Stimulated activated CD8-positive, alpha-beta memory T cell treated with anti-CD3 and anti-CD28 coated beads, Interleukin-2, amount 100 ng/mL, for 48 hours (primary cell): Measurements from ENCODE around the gene NUFIP1.
"Not testable (repeated sequence)": the region's sequence is repeated elsewhere in the genome, so short reads cannot be mapped to it uniquely, and the experiment has no call there.

Experiments
- DNase-seq, 2 donors: peaks; one replicate each; pipeline ENCODE4 v3.0.0-alpha.2; 2020; ENCODE audit warnings: low read depth in 2 of 2

The NUFIP1 gene

DNA sequence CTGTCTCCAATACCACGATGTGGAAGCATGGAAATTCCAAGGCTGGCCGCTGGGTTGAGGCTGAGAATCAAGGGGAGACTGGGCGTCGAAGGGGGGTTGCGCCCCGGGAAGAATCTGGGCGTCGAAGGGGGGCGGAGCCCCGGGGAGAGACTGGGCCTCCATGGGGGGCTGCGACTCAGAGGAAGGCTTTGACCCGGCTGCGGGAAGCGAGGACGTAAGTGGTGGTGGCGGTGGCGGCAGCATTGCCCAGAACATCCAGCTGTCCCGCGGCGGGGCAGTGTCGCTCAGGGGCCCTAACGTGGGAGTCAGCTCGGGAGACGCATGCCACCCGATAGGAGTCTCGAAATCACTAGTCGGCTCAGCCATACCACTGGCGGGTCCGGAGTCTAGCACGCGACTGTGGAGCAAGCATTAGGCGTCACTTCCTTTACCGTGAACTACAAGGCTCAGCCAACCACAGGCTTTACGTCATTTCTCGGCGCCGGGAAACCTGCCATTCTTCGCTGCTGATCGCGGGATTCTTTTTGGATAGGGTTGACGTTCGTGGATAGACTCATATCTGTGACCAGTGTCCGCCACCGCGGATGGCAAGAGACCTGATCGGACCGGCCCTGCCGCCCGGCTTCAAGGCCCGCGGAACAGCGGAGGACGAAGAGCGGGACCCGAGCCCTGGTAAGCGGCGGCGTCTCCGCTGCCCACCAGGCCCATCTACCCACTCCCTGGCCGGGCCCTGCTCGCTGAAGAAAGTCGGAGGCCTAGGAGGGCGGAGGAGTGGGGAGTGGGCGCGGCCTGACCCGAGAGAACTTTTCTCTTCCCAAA lies at the start of gene NUFIP1, which contains the start of gene GPALPP1:
Gene NUFIP1 (minus strand): TSS at position 401 of the 819 bp plus-strand sequence. CDS start 35 bp downstream, at position 366.
Gene GPALPP1 (plus strand): TSS at position 468 of the 819 bp plus-strand sequence. CDS start 117 bp downstream, at position 585.
- peak; percentile 84 to 95 for DNase-seq

DNA sequence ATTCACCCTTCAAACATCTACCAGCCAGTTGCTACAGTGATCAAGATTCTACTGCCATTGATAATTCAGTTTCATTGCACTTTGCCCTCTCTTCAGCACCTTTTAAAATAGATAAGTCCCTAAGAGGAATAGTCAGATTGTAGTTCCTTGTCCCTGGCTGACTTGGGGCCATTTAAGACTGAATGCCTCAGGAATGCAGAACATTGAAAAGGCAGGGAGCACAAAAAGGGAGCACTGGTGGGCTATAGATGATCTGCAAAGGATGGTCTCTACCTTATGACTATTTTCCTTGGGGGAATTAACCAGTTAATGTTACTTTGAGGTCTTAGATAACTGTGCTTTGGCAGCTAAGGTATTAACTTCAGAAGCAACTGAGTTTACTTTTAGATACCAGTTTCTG lies 46.9 kb upstream of the NUFIP1 start:
- DNase-seq = no peak

DNA sequence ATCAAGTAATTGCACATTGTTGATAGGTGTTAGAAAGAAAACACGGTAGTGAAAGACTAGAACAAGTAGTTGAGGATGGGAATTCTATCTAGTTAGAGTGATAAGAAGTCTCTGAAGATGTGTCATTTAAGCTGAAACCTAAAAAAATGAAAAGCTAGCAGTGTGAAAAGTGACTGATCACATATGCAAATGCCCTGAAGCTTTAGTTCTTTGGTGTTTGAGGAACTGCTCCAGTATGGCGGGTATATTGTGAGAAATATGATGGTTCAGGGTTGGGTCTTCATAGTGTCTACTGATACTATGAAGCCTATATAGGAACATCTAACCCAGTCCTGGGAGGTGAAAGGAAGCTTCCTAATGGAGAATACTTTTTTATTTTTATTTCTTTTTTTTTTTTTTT lies 45.1 kb upstream of the NUFIP1 start:
- no peak for DNase-seq

DNA sequence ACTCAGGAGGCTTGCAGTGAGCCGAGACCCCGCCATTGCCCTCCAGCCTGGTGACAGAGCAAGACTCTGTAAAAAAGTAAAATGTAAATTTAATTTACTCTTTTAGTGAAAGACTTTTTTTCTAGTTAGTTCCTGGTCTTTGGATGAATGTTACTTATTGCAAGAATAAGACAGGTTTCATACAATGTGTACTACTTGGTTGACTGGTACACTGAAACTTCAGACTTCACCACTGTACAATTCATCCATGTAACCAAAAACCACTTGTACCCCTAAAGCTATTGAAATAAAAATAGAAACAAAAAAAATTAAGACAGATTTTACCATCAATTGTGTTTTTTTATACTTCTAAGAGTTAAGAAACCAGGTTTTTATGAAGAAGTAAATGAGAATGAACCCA lies 35.6 kb upstream of the NUFIP1 start:
- DNase-seq = no peak

DNA sequence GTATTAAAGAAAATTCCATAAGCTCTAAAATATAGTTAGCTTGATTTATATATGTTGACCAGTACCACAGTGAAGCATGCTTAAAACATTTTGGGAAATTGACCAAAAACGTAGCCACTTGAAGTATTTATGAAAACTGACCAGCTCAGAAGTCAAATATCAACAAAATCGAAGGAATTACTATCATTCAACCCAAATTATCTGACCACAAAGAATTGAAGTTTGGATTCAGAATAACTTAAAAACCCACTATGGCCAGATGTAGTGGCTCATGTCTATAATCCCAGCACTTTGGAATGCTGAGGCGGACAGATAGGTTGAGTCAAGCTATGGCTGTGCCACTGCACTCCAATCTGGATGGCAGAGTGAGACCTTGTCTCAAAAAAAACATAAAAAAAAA lies 32.0 kb upstream of the NUFIP1 start:
- DNase-seq = no peak

DNA sequence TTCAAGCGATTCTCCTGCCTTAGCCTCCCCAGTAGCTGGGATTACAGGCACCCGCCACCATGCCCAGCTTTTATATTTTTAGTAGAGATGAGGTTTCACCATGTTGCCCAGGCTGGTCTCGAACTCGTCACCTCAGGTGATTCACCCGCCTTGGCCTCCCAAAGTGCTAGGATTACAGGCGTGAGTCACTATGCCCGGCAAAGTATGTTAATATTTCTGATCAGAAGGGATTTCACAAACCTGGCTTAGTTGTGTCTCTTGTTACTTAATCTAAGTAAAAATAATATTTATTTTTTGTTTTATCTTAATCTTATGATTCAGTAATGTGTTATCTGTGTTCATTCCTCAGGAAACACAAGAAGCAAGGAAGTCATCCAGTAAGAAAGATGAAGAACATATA lies 30.7 kb upstream of the NUFIP1 start:
- DNase-seq = not testable (repeated sequence)

DNA sequence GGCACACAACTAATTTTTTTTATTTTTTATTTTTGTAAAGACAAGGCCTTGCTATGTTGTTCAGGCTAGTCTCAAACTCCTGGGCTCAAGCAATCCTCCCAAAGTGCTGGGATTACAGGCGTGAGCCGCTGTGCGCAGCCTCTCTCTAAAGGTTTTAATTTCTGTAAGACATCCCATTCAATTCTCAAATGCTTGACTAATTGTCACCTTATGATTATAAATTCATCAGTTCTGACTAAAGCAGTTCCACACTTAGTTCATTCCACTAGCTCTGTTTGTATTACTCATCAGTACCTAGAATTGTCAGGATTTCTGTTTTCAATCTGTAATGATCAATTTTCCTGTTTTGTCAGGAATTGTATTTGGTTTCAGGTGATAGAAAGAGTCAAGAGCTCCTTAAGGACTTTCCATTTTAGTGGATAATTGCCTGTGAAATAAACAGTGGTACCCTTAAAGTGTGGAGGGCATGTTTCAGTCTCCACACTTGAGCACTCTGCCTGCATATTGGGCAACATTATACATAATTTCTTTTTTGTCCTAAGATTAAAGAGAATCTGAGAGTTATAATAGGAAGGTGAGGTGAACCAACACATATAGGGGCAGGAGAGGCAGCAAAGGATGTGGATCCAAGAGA lies 27.6 kb upstream of the NUFIP1 start:
- no peak for DNase-seq

DNA sequence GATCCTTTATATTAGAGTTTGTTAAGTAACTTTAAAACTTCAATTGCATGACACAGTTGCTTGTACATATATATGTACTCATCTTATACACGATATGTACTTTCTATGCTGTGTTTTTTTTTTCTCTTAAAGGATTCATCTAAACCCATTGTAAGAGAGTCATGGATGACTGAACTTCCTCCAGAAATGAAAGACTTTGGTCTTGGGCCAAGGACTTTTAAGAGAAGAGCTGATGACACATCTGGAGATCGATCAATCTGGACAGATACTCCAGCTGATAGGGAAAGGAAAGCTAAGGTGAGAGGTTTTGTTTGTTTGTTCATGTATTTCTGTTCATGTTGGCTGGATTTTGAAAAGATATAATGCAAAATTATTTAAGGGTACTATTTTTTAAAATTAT lies 26.0 kb upstream of the NUFIP1 start:
- DNase-seq = no peak

DNA sequence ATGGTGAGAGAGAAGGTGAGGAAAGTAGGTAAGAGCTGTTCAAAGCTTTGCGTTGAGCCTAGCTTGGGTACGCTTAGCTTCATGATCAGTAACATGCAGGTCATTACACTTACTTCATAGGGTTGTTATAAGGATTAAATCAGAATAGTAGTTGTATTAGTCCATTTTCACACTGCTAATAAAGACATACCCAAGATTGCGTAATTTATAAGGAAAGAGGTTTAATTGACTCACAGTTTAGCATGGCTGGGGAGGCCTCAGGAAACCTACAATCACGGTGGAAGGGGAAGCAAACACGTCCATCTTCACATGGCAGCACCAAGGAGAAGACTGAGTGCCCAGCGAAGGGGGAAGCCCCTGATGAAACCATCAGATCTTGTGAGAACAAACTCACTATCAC lies 21.9 kb upstream of the NUFIP1 start:
- no peak for DNase-seq

DNA sequence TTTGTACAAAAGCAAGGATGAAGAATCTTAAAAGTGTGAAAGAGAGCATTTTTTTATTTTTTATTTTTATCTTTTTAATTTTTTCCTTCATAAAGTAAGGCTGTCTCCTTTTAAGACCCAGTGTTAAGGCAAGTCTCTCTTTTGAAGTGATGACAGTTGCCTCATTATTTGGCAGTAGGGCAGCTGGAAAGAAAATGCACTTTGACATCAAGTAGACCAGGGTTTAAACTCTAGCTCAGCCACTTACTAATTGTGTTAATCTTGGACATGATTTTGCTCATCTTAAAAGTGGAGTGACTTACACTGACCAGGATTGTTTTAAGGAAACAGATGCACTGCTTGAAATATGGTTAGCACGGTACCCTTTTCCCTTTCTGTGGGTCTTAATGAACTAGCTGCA lies 18.6 kb upstream of the NUFIP1 start:
- no peak for DNase-seq

DNA sequence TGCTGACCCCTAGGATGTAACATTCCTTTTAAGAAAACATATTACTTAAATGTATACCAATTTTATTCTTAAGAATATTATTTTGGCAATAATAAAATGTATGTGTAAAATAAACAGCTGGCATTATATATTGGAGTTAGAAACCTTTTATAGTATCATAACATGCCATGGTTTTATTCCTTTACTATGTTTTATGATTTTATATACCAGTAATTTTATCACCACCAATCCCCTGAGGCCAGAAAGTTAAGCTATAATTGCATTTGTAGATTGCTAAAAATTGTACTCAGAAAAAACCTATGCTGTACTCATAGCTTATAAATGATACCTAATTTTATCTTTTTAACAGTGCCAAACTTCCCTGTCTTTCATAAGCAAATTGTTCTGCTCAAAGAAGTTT lies 18.0 kb upstream of the NUFIP1 start:
- DNase-seq = no peak

DNA sequence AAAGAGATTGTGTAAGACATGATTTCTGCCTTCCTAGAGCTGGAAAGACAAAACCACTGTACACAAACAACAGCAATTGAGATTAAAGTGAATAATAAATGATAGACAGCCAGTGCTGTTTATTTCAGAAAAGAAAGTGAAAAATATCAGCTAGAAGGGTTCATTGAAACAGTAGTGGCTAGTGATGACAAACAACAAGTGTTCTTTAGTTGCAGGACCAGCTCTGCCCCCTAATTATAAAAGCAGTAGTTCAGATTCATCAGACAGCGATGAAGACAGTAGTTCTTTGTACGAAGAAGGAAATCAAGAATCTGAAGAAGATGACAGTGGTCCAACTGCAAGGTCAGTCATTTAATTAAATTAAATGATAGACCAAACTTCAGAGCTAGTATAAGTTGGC lies 14.8 kb upstream of the NUFIP1 start:
- DNase-seq = no peak

DNA sequence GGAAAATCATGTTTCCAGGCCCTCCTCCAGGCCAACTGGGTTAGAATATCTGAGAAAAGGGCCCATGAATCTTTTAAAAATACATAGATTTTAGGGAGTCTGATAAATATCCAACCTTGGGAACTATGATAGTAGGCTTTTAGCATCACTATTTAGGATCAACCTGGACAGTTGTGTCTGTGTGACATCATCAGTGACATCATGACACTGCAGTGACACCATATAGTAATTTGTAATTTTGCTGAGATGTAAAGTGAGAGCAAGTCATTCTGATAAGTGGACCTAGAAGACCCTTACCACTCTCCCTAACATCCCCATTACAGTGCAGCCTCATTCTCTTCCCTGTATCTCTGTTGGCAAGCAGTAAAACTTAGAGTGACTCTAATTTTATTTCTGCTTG lies 14.1 kb upstream of the NUFIP1 start:
- no peak for DNase-seq

DNA sequence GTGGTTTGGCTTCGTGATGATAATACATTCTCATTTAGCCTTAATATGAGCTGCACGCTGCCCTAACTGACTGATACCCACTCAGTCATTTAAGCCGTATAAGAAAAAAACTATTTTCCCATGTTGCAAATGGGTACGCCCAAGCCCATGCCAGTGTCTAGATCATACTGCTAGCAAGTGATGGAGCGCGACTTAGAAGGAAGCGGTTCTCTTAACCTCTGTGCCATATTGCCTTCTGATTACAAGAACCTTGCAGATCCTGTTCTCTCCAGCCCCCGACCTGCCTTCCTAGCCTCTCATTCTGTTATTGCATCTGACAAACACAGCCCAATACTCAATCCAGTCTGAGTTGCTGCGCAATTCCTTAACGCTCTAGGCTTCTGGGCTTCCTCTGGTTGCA lies 670 bp upstream of the NUFIP1 start:
- no peak for DNase-seq

DNA sequence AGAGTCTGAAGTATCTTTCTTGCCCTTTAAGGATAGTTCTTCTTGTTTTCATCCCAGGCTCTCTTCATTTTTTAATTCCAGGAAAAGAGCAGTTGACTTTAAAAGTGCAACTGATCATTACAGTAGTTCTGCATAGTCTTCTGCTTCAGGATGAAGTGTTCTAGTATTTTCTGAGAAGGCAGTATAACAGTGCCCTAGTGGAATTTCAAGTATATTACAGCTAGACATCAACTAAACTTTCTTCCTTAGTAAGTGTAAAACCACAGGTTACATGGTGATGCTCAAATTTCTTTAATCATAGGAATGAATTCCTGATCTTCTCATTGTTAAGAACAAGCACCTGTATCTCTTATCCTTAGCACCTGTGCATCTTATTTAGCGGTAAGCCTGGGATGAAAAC lies 10.9 kb downstream of the NUFIP1 start:
- DNase-seq = no peak

DNA sequence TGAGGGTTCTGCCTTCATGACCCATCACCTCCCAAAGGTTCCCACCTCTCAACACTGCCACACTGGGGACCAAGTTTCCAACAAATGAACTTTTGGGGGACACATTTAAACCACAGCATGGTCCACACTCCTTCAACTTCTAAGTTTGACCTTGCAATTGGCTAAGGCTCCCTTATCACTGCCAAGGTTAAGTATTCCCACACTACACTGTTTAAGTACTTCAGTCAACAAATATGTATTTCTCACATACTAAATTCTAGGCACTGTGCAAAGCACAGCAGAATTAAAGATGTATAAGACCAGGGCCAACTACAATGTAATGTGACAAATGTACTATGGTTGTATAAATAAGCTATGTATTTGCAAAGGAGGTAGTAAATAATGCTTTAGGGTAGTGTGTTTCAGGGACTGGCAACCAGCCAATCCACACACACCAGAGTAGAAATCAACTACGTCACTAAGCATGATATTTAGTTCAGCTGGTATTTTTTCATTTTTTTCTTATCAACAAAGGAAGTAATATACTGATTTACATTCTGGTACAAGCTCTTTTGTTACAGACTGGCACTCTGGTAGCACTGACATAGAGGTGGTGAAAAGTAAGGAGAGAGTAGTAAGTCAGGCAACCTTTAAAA lies 12.2 kb downstream of the NUFIP1 start:
- DNase-seq = no peak

DNA sequence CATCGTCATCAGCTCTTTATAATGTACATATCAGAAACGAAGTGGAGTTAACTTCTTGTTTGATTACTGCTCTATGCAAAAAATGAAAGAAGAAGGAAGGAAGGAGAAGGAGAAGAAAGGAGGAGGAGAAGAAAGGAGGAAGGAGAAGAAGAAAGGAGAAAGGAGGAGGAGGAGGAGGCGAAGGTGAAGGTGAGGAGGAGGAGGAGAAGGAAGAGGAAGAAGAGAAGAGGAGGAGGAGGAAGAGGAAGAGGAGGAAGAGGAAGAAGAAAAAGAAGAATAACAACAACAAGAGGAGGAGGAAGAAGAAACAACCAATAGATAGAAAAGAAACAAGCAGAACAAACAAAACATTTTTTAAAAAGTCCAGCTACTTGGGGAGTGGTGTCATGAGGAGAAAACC lies 13.1 kb downstream of the NUFIP1 start:
- DNase-seq = no peak

DNA sequence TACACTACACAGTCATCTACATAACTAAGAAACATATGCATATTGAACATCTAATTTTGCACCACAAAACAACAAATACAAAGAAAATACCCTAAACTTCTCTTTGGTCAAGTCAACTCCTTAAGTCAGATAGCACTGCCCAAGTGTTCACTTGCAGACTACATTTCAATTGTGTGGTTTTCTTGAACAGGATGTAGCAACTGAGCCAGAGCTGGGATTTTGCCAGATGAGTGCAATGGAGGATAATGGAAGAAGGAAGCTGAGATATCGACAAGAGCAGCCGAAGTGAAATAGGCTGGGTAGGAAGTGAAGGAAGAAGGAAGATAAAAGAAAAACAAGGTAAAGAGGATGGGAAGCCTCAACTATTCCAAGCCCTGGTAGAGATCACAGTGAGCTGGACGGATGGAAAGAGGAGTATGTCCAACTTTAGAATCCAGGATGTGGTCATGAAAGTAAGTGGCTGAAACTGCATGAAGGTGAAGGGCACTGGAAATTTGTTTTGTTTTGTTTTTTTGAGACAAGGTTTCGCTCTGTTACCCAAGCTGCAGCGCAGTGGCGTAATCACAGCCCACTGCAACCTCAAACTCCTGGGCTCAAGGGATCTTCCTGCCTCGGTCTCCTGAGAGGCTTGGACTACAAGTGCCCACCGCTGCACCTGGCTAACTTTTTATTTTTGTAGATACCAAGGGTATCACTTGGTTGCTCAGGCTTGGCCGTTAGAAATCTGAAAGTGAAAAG lies 15.0 kb downstream of the NUFIP1 start:
- DNase-seq = no peak

DNA sequence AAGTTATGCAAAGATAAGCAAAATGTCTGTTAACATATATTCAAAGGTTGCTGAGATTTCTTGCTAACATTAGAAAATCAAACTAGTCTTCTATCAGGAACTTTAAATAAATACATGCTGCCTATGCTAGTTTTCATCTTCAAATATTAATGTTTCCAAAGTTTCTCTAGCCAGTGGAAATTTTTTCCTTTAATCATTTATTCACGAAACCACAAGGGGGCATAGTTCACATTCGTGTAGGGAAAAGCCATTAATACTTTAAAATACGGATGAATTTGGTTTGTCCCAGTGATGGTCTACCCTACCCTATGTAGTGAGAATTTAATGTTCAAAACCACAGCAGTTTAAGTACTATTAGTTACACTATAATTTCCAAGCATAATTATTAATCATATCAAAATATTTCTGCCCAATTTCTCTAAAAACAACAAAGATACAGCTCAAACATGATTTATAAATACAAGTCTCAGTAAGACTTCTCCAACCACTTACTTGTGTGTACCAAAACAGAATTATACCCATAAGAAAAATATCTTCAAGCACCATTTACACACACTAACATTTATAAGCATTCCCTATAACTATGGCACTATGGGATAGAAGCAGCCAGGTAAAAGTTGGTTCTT lies 16.2 kb downstream of the NUFIP1 start:
- DNase-seq = no peak

DNA sequence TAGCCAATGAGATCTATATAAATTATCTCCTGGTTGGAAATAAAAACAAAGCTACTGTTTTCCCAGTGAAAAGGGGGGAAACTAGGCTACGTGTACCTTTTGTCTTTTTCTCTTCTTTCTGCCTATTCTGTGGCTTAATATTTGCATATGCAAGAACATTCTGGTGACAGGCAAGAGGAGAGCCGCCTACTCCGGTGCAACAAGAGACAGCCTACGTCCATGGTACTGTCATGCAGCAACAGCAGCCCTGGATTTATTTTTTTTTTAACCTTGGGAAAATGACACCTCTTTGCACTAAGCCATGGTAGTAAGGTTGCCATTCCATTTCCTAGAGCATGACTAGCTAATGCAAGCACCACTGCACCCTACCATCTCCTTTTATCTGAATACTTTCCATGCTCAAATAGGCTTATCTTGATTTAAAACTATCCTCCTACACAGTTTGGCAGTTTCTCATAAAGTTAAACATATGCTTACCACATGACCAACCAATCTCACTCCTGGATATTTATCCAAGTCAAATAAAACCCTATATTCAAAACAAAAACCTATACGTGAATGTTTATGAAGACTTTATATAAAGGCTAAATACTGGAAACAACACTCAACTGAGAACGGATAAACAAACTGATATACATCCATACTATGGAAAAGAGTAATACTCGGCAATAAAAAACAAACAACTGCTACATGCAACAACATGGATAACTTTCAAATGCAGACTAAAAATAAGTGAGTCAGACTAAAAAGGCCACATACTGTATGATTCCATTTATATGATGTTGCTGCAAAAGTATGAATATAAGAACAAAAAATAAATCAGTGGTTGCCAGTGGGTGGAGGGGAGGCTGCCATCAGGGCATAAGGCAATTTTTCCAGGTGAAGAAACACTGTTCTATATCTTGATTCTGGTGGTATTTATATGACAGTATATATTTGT lies 17.3 kb downstream of the NUFIP1 start:
- DNase-seq = no peak
